HepG2 (cell line): Measurements from ENCODE around the gene OR14A16. TPM values are rescaled to one million over a fixed set of nuclear protein-coding genes. Genes with fewer than 3 reads are reported as not detected.

ENCODE experiments used
- ATAC-seq: fragments of 200-7000 bp; cut with Tn5 transposase; 3 replicates; pipeline ENCODE4 v1.9.1; 2020; ENCODE audit warnings: mild to moderate bottlenecking, moderate library complexity
- BruUV-seq: library from RNA; stranded (reverse); fragments of 400-500 nt; replicated peaks from 2 replicates; lab custom pipeline; 2021; lab: Mats Ljungman, UMichigan
- CTCF ChIA-PET: fragments of 300-600 bp; formaldehyde crosslinking; extraction: SDS; loops from one replicate; lab custom pipeline; 2021; ENCODE audit warnings: low total read pairs, inconsistent platforms, low intra/inter-chr PET ratio; lab: Yijun Ruan, JAX
- POLR2A ChIA-PET: fragments of 350-600 bp; sonication (Branson Sonifier 250); formaldehyde crosslinking; loops from one replicate; lab custom pipeline; 2020; ENCODE audit warnings: antibody characterized with exemption, inconsistent platforms; lab: Yijun Ruan, JAX
- DNase-seq: peaks from one replicate; pipeline ENCODE4 v3.0.0-alpha.2; 2015; ENCODE audit warnings: low spot score
- FAIRE-seq: peaks from 3 replicates; lab custom pipeline; 2011; peaks lifted over from hg19 to GRCh38; lab: Jason Lieb, UNC
- H2AFZ ChIP-seq: one replicate; pipeline ENCODE4 v1.6.1; 2011; ENCODE audit warnings: low read length, inconsistent platforms
- H3K27ac ChIP-seq: fragments of 300-600 bp; 3 replicates; pipeline ENCODE4 v1.8.0; 2011; ENCODE audit warnings: mixed run types, mild to moderate bottlenecking, mixed read lengths, low read length, inconsistent platforms; ENCODE audit not compliant: insufficient read depth; ENCODE audit errors: extremely low read length
- H3K27me3 ChIP-seq, 2 experiments: fragments of 200-600 bp in 1 of 2; 2 replicates in 1 of 2; 3 replicates in 1 of 2; pipeline versions ENCODE4 v1.6.0 to v1.8.0; 2011; ENCODE audit warnings: low read length in 2 of 2, mild to moderate bottlenecking in 2 of 2, moderate library complexity in 2 of 2, inconsistent platforms in 1 of 2; ENCODE audit not compliant: insufficient read depth in 2 of 2, control insufficient read depth in 1 of 2
- H3K36me3 ChIP-seq, 2 experiments: fragments of 200-600 bp in 1 of 2; replicated peaks in 1 of 2; 2 replicates in 1 of 2; 3 replicates in 1 of 2; pipeline versions ENCODE4 v1.5.1 to v1.8.0; 2011; ENCODE audit warnings: low read length in 2 of 2, inconsistent platforms in 1 of 2; ENCODE audit not compliant: insufficient read depth in 2 of 2, control insufficient read depth in 1 of 2
- H3K4me1 ChIP-seq: 2 replicates; pipeline ENCODE4 v1.5.1; 2012; ENCODE audit warnings: low read length, inconsistent platforms; ENCODE audit not compliant: insufficient read depth
- H3K4me2 ChIP-seq: 2 replicates; pipeline ENCODE4 v1.6.0; 2011; ENCODE audit warnings: low read depth, low read length, inconsistent platforms
- H3K4me3 ChIP-seq, 3 experiments: fragments of 200-600 bp in 1 of 3; sonication (generic), shearing (Covaris generic) in 1 of 3; replicated peaks in 1 of 3; 2 replicates each; pipeline ENCODE4 v1.5.1; 2011 to 2016; ENCODE audit warnings: low read length in 3 of 3, inconsistent platforms in 2 of 3, low read depth in 2 of 3, mild to moderate bottlenecking in 2 of 3, control low read depth in 1 of 3, mixed read lengths in 1 of 3; ENCODE audit not compliant: insufficient read depth in 1 of 3
- H3K79me2 ChIP-seq: one replicate; pipeline ENCODE4 v1.6.1; 2011; ENCODE audit warnings: low read length, inconsistent platforms; ENCODE audit not compliant: insufficient read depth
- H3K9ac ChIP-seq: 2 replicates; pipeline ENCODE4 v1.6.0; 2011; ENCODE audit warnings: mild to moderate bottlenecking, low read depth, low read length, inconsistent platforms; ENCODE audit not compliant: insufficient read depth
- H3K9me3 ChIP-seq: 2 replicates; pipeline ENCODE4 v1.5.1; 2012; ENCODE audit warnings: mild to moderate bottlenecking, low read length
- H4K20me1 ChIP-seq: 2 replicates; pipeline ENCODE4 v1.6.0; 2011; ENCODE audit warnings: inconsistent platforms, mild to moderate bottlenecking, low read length, moderate library complexity; ENCODE audit not compliant: insufficient read depth
- ATF5 ChIP-seq: sonication (generic); formaldehyde crosslinking; IDR thresholded peaks from 2 replicates; pipeline ENCODE4 v1.4.0; 2020; ENCODE audit warnings: mild to moderate bottlenecking, low read depth, missing genetic modification reagents
- BRCA1 ChIP-seq: sonication (generic); formaldehyde crosslinking; IDR thresholded peaks from 2 replicates; pipeline ENCODE4 v1.4.0; 2020; ENCODE audit warnings: missing genetic modification reagents
- FOXC1 ChIP-seq: sonication (generic); formaldehyde crosslinking; IDR thresholded peaks from 2 replicates; pipeline ENCODE4 v1.8.0; 2022; ENCODE audit warnings: mild to moderate bottlenecking, missing genetic modification reagents, borderline replicate concordance
- JUNB ChIP-seq: sonication (generic); formaldehyde crosslinking; IDR thresholded peaks from 2 replicates; pipeline ENCODE4 v1.8.0; 2022; ENCODE audit warnings: missing genetic modification reagents, mild to moderate bottlenecking, borderline replicate concordance
- NR0B2 ChIP-seq: sonication (generic); formaldehyde crosslinking; IDR thresholded peaks from 2 replicates; pipeline ENCODE4 v1.4.0; 2020; ENCODE audit warnings: mild to moderate bottlenecking, missing genetic modification reagents
- PCBP2 ChIP-seq: fragments of 200-400 bp; formaldehyde crosslinking; optimal IDR thresholded peaks from 2 replicates; pipeline ENCODE3; 2018; ENCODE audit warnings: low read length, low read depth; ENCODE audit not compliant: poor library complexity, severe bottlenecking
- PHF8 ChIP-seq: sonication (generic); formaldehyde crosslinking; IDR thresholded peaks from 2 replicates; pipeline ENCODE4 v1.5.0; 2020; ENCODE audit warnings: missing genetic modification reagents
- SMAD9 ChIP-seq: sonication (generic); formaldehyde crosslinking; IDR thresholded peaks from 2 replicates; pipeline ENCODE4 v1.5.1; 2020; ENCODE audit warnings: mild to moderate bottlenecking, missing genetic modification reagents
- SP4 ChIP-seq: sonication (generic); formaldehyde crosslinking; IDR thresholded peaks from 2 replicates; pipeline ENCODE4 v1.8.1; 2023; ENCODE audit warnings: mild to moderate bottlenecking, missing genetic modification reagents
- ZFYVE20 ChIP-seq: sonication (generic); formaldehyde crosslinking; IDR thresholded peaks from 2 replicates; pipeline ENCODE4 v1.8.0; 2023; ENCODE audit warnings: low read depth, mild to moderate bottlenecking, moderate library complexity, missing genetic modification reagents, borderline replicate concordance
- ZNF282 ChIP-seq: fragments of 450-650 bp; IDR thresholded peaks from 2 replicates; pipeline ENCODE4 v1.6.1; 2018; ENCODE audit not compliant: partially characterized antibody
- ZNF792 ChIP-seq: IDR thresholded peaks from 2 replicates; pipeline ENCODE4 v1.6.1; 2016
- WGBS: methylation state at CpG from one replicate; pipeline ENCODE4 v1.1.6; 2017; ENCODE audit warnings: low lambda C conversion rate; 5-methylcytosine and 5-hydroxymethylcytosine counted together
- in situ Hi-C: cut with HindIII; loops from 2 replicates; pipeline ENCODE4 v1.10.0; 2017; ENCODE audit warnings: low pct_unique_long_range_greater_than_20kb; ENCODE audit not compliant: extremely low pct_ligation_motif_present
- intact Hi-C: fragments of 100-400 bp; cut with micrococcal nuclease; formaldehyde crosslinking; loops from one replicate; pipeline ENCODE4 v1.10.0; 2022; ENCODE audit not compliant: unreplicated experiment
- polyA plus RNA-seq, 8 experiments: library from polyadenylated mRNA; depleted of rRNA in 3 of 8; stranded (reverse) in 7 of 8; unstranded in 1 of 8; fragments of >200 nt; fragmentation: Illumina TruSeq in 4 of 8; extraction: Trizol in 4 of 8; gene quantifications; 2 replicates each; pipeline versions ENCODE4 v1.2.1 to v1.2.3, GENCODE V29; 2011 to 2016; ENCODE audit warnings: low read depth in 4 of 8, missing spikeins in 1 of 8, mixed read lengths in 1 of 8; ENCODE audit not compliant: insufficient read depth in 1 of 8
- total RNA-seq, 5 experiments: library from RNA; depleted of rRNA; stranded (reverse); fragments of >200 nt; fragmentation: Illumina TruSeq; extraction: Trizol; gene quantifications; 2 replicates each; pipeline ENCODE4 v1.2.3, GENCODE V29; 2016; ENCODE audit warnings: low read depth in 1 of 5
- TF ChIP-seq, protein P1 (sequence below): sonication (generic); formaldehyde crosslinking; IDR thresholded peaks from 2 replicates; pipeline ENCODE4 v1.5.0; 2020; ENCODE audit warnings: mild to moderate bottlenecking, missing genetic modification reagents
- TF ChIP-seq, protein P2 (sequence below): sonication (generic); formaldehyde crosslinking; IDR thresholded peaks from 2 replicates; pipeline ENCODE4 v1.5.0; 2020; ENCODE audit warnings: mild to moderate bottlenecking, missing genetic modification reagents, borderline replicate concordance

The OR14A16 gene
- total and polyA plus RNA-seq, 2 of the 13 experiments (the other 11 are each of a cell fraction or from before 2014, with no cell fraction given) = not detected

- TF ChIP-seq, protein P1, sequence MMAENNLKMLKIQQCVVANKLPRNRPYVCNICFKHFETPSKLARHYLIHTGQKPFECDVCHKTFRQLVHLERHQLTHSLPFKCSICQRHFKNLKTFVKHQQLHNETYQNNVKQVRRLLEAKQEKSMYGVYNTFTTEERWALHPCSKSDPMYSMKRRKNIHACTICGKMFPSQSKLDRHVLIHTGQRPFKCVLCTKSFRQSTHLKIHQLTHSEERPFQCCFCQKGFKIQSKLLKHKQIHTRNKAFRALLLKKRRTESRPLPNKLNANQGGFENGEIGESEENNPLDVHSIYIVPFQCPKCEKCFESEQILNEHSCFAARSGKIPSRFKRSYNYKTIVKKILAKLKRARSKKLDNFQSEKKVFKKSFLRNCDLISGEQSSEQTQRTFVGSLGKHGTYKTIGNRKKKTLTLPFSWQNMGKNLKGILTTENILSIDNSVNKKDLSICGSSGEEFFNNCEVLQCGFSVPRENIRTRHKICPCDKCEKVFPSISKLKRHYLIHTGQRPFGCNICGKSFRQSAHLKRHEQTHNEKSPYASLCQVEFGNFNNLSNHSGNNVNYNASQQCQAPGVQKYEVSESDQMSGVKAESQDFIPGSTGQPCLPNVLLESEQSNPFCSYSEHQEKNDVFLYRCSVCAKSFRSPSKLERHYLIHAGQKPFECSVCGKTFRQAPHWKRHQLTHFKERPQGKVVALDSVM (CRISPR knock-in tag) = no peak
- no peak for TF ChIP-seq ZNF792
- TF ChIP-seq FOXC1 = no peak
- no peak for TF ChIP-seq BRCA1 (CRISPR knock-in tag)
- TF ChIP-seq JUNB = no peak
- TF ChIP-seq SMAD9 (CRISPR knock-in tag) = no peak
- TF ChIP-seq ZFYVE20 (CRISPR knock-in tag) = no peak
- no peak for TF ChIP-seq ATF5
These were observed at the start of gene OR14A16 (continued) for GRCh38 chr1:247824023-247824422.

- ATAC-seq (no peak), FAIRE-seq (no peak), DNase-seq (no peak)
- no peaks in the 10 kb centered on the region for H3K79me2 ChIP-seq
- ChIA-PET CTCF (no interaction called here), POLR2A (no interaction called here)
- no peak overlapping the region for H3K9ac ChIP-seq
- H3K36me3 ChIP-seq = no peaks in the 10 kb centered on the region
- H3K9me3 ChIP-seq = 0 out of 2 replicates have a peak, but pooled peaks cover 5% of the 10 kb centered on the region
- no peak overlapping the region for H2AFZ ChIP-seq
- intact Hi-C loops (no loop called here), in situ Hi-C loops (no loop called here)
- H3K27me3 ChIP-seq = no peaks in the 10 kb centered on the region; a peak in 1 of 5 replicates
- H3K4me2 ChIP-seq = no peak overlapping the region
- H3K4me1 ChIP-seq = no peaks in the 10 kb centered on the region
- BruUV-seq = no TSS peak
- no peaks in the 10 kb centered on the region for H4K20me1 ChIP-seq
- no peak overlapping the region for H3K4me3 ChIP-seq
- no peak overlapping the region for H3K27ac ChIP-seq
- WGBS = 39% methylated on average over 6 of the region's 6 CpGs
- no peak for TF ChIP-seq PCBP2
- TF ChIP-seq ZNF282 = no peak
- no peak for TF ChIP-seq SP4 (CRISPR knock-in tag)
- TF ChIP-seq, protein P2, sequence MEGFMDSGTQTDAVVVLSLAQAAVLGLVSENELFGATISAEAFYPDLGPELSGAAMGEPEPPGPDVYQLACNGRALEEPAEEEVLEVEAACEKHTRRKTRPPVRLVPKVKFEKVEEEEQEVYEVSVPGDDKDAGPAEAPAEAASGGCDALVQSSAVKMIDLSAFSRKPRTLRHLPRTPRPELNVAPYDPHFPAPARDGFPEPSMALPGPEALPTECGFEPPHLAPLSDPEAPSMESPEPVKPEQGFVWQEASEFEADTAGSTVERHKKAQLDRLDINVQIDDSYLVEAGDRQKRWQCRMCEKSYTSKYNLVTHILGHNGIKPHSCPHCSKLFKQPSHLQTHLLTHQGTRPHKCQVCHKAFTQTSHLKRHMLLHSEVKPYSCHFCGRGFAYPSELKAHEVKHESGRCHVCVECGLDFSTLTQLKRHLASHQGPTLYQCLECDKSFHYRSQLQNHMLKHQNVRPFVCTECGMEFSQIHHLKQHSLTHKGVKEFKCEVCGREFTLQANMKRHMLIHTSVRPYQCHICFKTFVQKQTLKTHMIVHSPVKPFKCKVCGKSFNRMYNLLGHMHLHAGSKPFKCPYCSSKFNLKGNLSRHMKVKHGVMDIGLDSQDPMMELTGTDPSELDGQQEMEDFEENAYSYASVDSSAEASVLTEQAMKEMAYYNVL = no peak
- no peak for TF ChIP-seq PHF8 (CRISPR knock-in tag)
- no peak for TF ChIP-seq NR0B2 (CRISPR knock-in tag)
These were observed 41.5 kb upstream of the OR14A16 start for GRCh38 chr1:247865416-247865815.
